HEK293 (cell line): ENCODE data around the gene MARCKSL1.

Source experiments
- ZNF112 ChIP-seq: fragments of 450-650 bp; formaldehyde crosslinking; IDR thresholded peaks from 2 replicates; pipeline ENCODE4 v1.5.0; 2017; ENCODE audit warnings: missing biosample characterization, missing genetic modification characterization
- ZNF521 ChIP-seq: fragments of 450-650 bp; formaldehyde crosslinking; IDR thresholded peaks from 2 replicates; pipeline ENCODE4 v1.5.1; 2017; ENCODE audit warnings: missing biosample characterization, mild to moderate bottlenecking, missing genetic modification characterization
- ZNF623 ChIP-seq: fragments of 450-650 bp; formaldehyde crosslinking; IDR thresholded peaks from 2 replicates; pipeline ENCODE4 v1.5.1; 2016; ENCODE audit warnings: missing biosample characterization, missing genetic modification characterization
- ZNF707 ChIP-seq: fragments of 450-650 bp; formaldehyde crosslinking; IDR thresholded peaks from 2 replicates; pipeline ENCODE4 v1.5.1; 2016; ENCODE audit warnings: missing biosample characterization, missing genetic modification characterization
- ZNF792 ChIP-seq: fragments of 450-650 bp; formaldehyde crosslinking; IDR thresholded peaks from 2 replicates; pipeline ENCODE4 v1.5.1; 2016; ENCODE audit warnings: missing biosample characterization, missing genetic modification characterization
- TF ChIP-seq, protein P1 (sequence below): fragments of 450-650 bp; formaldehyde crosslinking; IDR thresholded peaks from 2 replicates; pipeline ENCODE4 v1.5.1; 2016; ENCODE audit warnings: missing biosample characterization, missing genetic modification characterization
- TF ChIP-seq, protein P2 (sequence below): fragments of 450-650 bp; formaldehyde crosslinking; IDR thresholded peaks from 2 replicates; pipeline ENCODE4 v1.5.1; 2017; ENCODE audit warnings: missing biosample characterization, missing genetic modification characterization
- TF ChIP-seq, protein P3 (sequence below): IDR thresholded peaks from 2 replicates; pipeline ENCODE4 v1.6.1; 2011; ENCODE audit warnings: mild to moderate bottlenecking, low read depth, low read length, borderline replicate concordance

DNA sequence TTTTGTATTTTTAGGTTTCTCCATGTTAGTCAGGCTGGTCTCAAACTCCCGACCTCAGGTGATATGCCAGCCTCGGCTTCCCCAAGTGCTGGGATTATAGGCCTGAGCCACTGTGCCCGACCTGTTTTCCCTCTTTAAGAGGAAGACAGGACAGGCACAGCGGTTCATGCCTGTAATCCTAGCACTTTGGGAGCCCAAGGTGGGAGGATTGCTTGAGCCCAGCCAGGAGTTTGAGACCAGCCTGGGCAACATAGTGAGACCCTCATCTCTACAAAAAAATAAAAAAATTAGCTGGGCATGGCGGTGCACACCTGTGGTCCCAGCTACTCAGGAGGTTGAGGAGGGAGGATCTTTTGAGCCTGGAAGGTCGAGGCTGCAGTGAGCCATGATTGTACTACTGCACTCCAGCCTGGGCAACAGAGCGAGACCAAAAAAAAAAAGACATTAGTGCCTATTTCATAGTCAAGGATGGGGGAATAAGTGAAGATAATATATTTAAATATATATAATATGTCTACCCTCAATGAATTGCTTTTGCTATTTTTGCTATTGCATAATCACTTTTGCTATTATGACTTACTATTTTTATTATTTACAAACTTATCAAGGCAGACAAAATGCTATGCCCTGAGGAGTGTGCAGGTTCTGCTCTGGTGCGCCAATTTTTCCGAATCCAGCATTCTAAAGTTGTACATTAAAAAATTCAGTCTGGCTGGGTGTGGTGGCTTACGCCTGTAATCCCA is 17.7 kb downstream of the MARCKSL1 start:
- no peak for TF ChIP-seq ZNF623 (tag by site-specific recombination)
- TF ChIP-seq, protein P1, sequence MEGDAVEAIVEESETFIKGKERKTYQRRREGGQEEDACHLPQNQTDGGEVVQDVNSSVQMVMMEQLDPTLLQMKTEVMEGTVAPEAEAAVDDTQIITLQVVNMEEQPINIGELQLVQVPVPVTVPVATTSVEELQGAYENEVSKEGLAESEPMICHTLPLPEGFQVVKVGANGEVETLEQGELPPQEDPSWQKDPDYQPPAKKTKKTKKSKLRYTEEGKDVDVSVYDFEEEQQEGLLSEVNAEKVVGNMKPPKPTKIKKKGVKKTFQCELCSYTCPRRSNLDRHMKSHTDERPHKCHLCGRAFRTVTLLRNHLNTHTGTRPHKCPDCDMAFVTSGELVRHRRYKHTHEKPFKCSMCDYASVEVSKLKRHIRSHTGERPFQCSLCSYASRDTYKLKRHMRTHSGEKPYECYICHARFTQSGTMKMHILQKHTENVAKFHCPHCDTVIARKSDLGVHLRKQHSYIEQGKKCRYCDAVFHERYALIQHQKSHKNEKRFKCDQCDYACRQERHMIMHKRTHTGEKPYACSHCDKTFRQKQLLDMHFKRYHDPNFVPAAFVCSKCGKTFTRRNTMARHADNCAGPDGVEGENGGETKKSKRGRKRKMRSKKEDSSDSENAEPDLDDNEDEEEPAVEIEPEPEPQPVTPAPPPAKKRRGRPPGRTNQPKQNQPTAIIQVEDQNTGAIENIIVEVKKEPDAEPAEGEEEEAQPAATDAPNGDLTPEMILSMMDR (tag by site-specific recombination) = no peak
- TF ChIP-seq, protein P2, sequence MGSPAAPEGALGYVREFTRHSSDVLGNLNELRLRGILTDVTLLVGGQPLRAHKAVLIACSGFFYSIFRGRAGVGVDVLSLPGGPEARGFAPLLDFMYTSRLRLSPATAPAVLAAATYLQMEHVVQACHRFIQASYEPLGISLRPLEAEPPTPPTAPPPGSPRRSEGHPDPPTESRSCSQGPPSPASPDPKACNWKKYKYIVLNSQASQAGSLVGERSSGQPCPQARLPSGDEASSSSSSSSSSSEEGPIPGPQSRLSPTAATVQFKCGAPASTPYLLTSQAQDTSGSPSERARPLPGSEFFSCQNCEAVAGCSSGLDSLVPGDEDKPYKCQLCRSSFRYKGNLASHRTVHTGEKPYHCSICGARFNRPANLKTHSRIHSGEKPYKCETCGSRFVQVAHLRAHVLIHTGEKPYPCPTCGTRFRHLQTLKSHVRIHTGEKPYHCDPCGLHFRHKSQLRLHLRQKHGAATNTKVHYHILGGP (tag by site-specific recombination) = no peak
- no peak for TF ChIP-seq ZNF112
- no peak for TF ChIP-seq ZNF521 (tag by site-specific recombination)
- TF ChIP-seq, protein P3, sequence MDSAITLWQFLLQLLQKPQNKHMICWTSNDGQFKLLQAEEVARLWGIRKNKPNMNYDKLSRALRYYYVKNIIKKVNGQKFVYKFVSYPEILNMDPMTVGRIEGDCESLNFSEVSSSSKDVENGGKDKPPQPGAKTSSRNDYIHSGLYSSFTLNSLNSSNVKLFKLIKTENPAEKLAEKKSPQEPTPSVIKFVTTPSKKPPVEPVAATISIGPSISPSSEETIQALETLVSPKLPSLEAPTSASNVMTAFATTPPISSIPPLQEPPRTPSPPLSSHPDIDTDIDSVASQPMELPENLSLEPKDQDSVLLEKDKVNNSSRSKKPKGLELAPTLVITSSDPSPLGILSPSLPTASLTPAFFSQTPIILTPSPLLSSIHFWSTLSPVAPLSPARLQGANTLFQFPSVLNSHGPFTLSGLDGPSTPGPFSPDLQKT = no peak
- TF ChIP-seq ZNF792 (tag by site-specific recombination) = no peak
- TF ChIP-seq ZNF707 (tag by site-specific recombination) = no peak
